ENCODE data around the gene GLI3.
"Not testable (repeated sequence)": the region's sequence is repeated elsewhere in the genome, so short reads cannot be mapped to it uniquely, and the experiment has no call there.

Gene GLI3

DNA sequence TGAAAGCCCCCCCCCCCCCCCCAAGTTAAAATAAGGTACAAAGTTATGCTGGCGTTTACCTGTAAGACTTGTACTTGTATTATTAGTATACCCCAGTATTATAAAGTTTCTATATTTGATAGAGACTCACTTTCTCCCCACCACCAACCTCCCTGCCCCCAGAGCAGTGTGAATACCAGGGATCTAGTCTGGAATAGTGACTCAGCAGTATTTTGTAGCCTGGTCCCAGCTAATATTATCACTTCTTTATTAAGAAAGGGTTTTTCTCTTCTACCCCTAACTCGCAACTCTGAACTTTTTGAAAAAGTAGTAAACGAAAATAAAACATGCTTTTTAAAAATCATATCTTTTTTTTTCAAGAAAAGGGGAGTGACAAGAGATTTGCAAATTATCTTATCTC, 26.7 kb downstream of the GLI3 start:
- FAIRE-seq = no peak

GRCh38 chr7:42209085-42209484, 27.9 kb downstream of the GLI3 start:
- not testable (repeated sequence) for FAIRE-seq

- FAIRE-seq = no peak
Observed at GRCh38 chr7:42208572-42208971, 28.4 kb downstream of the GLI3 start.

GRCh38 chr7:42207420-42207819, 29.6 kb downstream of the GLI3 start:
- FAIRE-seq = no peak

DNA sequence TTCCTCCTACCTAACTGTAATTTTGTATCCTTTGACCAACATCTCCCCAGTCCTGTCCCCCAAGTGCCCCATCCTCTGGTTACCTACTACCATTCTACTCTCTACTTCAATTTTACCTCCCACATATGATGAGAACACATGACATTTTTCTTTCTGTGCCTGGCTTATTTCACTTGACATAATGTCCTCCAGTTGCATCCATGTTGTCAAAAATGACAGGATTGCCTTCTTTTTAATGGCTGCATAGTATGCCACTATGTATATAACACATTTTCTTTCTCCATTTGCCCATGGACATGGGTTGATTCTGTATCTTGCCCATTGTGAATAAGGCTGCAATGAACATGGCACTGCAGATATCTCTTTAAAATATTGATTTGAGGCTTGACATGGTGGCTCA, 33.7 kb downstream of the GLI3 start:
- no peak for FAIRE-seq

DNA sequence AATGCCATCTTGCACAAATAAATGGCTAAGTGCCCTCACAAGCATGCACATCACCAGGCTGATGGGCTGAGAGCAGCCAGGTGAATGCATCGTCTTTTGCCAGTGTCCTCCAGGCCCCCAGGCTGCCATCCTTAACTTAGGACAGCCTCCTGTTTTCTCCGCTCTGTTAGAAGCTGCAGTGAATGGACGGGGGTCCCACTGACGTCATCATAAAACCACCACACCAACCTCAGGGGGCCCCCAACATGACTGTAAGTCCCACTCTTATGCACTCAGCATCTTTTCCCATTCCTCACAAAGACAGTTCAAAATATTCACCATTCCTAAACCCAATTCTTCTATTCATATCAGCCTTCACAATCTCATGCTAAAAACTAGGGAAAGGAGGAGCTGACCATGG, 34.4 kb downstream of the GLI3 start:
- FAIRE-seq = no peak

GRCh38 chr7:42198974-42199668, 37.9 kb downstream of the GLI3 start:
- no peak for FAIRE-seq

- FAIRE-seq = no peak
Observed at GRCh38 chr7:42198296-42198695, 38.7 kb downstream of the GLI3 start.

DNA sequence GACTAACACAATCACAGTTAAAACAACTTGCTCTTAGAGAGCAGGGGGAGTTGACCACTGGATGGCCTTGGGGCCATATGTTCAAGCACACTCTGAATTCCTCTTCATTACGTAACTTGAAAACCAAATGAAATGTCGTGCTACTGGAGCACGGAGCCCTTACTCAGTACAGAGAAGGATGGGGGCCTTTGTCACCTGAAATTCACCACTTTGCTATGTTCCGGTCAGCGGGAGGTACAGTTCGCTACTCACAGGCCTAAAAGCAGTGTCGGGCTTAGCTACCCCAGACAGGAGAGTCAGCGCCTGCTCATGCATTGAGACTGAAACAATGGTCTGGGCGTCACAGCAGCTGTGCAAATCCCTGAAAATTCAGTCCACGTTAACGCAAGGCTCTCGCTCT, 39.6 kb downstream of the GLI3 start:
- no peak for FAIRE-seq

- FAIRE-seq = no peak
Observed at GRCh38 chr7:42194238-42194637, 42.8 kb downstream of the GLI3 start.

DNA sequence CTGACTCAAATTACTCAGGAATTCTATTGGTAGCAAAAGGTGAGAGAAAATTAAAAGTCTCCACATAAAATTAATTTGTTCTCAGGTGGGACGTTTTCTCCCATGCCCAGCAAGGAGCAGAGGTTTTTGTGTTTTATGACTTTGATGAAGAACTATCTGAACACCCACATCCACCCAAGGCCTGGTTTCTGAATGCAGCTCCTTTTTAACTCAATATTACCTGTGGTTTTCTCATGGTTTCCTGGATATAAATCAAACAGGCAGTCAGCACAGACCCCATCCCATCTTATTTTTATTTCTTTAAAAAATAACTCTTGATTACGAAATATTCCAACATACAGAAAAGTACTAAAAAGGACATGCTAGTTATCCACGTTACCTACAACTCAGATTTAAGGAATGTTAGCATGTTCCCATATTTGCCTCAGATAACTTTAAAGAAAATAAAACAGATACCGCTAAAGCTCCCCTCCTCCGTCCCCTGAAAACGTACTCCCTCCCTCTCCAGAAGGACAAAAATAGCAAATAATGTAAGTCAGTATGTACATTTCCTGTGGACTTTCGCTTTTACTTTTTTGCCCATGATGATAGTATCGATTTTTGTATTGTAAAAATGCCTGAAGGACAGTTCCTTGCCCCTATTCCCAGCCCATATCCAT, 43.4 kb downstream of the GLI3 start:
- FAIRE-seq = no peak

GRCh38 chr7:42192851-42193461, 44.1 kb downstream of the GLI3 start:
- FAIRE-seq = no peak

- FAIRE-seq = no peak
Observed at GRCh38 chr7:42192066-42192465, 44.9 kb downstream of the GLI3 start.

DNA sequence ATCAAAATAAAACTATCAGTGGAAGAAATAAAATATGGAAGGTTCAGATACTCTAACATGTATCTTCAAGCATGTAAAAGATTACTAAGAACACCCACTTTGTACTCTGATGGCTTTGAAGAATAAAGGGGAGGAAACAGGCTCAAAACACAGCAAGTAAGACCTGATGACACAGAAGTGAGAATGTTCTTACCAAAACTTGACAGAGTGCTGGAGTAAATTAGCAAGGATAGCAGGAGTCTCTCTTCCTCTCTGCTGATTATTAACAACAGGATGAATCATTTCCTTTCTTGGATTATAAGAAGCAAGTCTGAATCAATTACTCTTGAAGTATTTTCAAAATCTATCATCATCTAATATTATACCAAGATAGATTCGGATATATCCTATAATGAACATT, 47.5 kb downstream of the GLI3 start:
- no peak for FAIRE-seq

- no peak for FAIRE-seq
Observed at GRCh38 chr7:42186151-42186550, 50.9 kb downstream of the GLI3 start.

DNA sequence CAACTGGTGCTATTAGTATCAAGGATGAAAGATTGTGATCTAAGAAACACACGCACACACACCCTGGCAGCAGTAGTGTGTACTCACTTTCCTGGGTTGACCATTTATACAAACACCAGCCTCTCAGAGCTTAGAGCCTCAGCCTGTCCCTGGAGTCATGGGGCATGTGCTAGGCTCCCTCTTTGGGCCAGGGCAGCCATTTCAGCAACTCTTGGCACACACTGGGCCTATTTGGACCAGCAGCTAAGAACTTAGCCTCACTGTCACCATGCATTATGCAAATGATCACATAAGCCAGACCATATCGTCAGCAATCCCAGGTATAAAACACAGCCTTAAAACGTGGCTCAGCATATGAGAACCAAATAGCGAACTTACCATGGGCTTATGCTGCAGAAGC, 51.3 kb downstream of the GLI3 start:
- FAIRE-seq = no peak

GRCh38 chr7:42183547-42183946, 53.5 kb downstream of the GLI3 start:
- FAIRE-seq = no peak

DNA sequence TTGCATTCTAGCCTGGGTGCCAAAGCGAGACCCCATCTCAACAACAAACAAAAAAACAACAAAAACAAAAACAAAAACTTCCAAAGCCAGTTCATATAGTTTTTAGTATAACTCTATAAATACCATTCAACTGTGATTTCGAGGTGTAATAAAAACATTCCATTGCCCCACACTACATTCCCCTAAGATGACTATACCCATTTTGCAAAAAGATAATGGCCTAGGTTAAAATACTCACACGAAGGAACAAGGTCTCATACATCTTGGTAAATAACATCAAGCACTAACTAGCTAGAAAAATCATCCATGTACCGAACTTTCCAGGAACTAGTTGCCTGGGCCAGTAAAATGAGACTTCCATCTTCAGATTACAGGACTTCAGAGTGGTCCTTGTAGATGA, 55.4 kb downstream of the GLI3 start:
- FAIRE-seq = no peak

DNA sequence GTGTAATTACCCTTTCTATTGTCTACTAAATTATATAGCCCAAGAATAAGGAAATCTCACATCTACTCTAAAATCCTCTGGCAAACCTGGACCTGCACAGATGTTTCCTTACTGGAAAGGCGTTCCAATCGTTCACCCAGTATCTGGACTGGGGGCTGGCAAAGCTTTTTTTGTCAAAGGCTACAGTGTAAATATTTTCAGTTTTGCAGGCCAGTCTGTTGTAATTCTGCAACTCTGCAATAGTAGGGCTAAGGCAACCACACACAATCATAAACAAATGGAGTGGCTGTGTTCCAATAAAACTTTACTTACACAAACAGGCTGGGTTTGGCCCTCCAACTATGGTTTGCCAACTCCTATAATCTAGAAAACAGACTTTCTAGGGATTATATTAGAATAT, 56.2 kb downstream of the GLI3 start:
- FAIRE-seq = no peak

DNA sequence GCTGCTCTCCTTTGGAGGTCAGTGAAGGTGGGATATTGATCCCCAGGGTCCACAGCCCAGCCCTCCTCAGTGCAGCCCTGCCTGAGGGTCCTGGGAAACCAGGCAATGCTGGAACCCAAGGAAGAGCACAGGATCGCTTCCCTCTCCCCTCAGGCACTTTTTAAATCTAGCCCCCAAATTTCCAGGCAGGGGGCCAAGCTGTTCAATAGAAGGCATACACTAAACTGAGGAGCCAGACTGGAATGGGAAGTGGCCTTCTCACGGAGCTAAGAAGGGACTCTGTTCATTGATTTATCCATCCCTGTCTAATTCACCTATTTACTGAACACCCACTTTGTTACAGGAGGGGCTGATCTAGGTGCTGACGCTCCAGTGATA, 60.3 kb downstream of the GLI3 start:
- no peak for FAIRE-seq

DNA sequence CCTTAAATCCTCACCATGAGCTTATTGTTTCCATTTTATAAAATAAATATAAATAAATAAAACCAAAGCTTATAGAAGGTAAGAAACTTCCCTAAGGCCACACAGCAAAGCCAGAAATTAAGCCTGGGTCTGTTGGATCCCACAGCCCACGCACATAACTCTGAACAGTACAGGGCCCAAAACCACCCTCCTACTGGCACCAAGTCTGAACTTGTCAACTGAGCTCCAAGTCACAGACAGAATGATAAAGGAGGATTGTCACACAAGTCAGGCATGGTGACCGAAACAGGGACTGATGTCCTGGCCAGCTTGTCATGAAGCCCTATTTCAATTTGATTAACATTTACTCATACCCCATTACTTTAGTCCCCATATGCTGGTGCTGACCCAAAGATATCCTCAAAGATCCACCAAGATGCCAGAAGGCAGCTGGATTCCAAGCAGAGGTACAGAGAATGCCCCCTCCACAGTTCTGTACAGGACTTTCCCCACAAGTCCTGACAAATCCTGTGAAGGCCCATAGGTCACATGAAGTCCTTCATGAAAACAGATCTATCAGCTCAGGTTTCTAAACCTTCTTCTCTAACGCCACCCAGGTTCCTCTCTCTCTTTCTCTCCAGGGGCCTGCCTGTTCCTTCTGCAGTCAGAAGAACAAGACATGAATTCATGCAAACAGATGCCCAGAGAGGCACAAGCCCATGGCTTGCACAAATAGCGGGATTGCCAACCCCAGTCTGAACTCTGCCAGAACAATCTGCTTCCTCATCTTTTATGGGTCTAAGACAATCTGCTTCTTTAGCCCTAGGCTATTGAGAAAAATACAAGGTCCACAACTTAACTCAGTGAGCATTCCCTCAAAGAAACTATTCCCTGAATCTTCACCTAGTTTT, 60.9 kb downstream of the GLI3 start:
- FAIRE-seq = no peak

- FAIRE-seq = no peak
Observed at GRCh38 chr7:42174391-42174912, 62.6 kb downstream of the GLI3 start.

DNA sequence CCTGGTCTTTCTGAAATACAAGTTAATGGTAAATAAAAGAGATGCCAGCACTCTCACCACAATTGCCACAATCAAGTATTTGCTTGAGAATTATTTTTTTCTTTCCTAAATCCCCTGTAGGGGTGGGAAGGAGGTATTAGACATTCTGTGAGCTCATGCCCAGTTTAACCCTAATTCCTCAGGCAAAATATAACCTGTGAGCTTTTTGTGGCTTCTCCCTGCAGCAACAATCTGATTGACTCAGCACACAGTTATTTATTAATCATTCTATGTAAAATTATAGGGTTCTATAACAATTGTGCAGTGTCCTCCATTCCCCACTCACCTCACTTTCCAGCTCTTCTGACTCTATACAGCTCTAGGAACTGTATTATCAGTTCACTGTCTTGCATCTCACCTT, 66.3 kb downstream of the GLI3 start:
- no peak for FAIRE-seq
